Endothelial cell (in vitro differentiated cells): ENCODE results near the gene THOC6. TPM values are rescaled to one million over a fixed set of nuclear protein-coding genes. Genes with fewer than 3 reads are reported as not detected.

ENCODE experiments used
- DNase-seq: peaks from one replicate; pipeline ENCODE4 v3.0.0; 2021; ENCODE audit warnings: low spot score
- H3K27ac Mint-ChIP-seq: one replicate; pipeline ENCODE4 v1.8.0; 2021; ENCODE audit warnings: mixed read lengths, inconsistent platforms; ENCODE audit not compliant: unreplicated experiment
- H3K27me3 Mint-ChIP-seq: one replicate; pipeline ENCODE4 v1.8.0; 2021; ENCODE audit warnings: mild to moderate bottlenecking, moderate library complexity, mixed read lengths, inconsistent platforms; ENCODE audit not compliant: unreplicated experiment
- H3K36me3 Mint-ChIP-seq: one replicate; pipeline ENCODE4 v1.8.0; 2021; ENCODE audit warnings: mild to moderate bottlenecking, low read depth, mixed read lengths, inconsistent platforms; ENCODE audit not compliant: unreplicated experiment
- H3K4me1 Mint-ChIP-seq: one replicate; pipeline ENCODE4 v1.8.0; 2021; ENCODE audit warnings: mild to moderate bottlenecking, mixed read lengths, inconsistent platforms; ENCODE audit not compliant: unreplicated experiment
- H3K4me3 Mint-ChIP-seq: one replicate; pipeline ENCODE4 v1.8.0; 2021; ENCODE audit warnings: mild to moderate bottlenecking, mixed read lengths, inconsistent platforms; ENCODE audit not compliant: unreplicated experiment
- H3K9me3 Mint-ChIP-seq: one replicate; pipeline ENCODE4 v1.8.0; 2021; ENCODE audit warnings: mixed read lengths, inconsistent platforms; ENCODE audit not compliant: unreplicated experiment
- total RNA-seq: library from RNA; stranded (reverse); fragmentation: NEBNext Ultra II Directional; extraction: Animal tissue kit (Norgen Biotek cat#: 25700); gene quantifications from one replicate; pipeline ENCODE4 v1.2.1, GENCODE V29; 2021; ENCODE audit not compliant: unreplicated experiment
- TF ChIP-seq, protein P1 (sequence below): fragments of 200-600 bp; sonication (generic); IDR thresholded peaks from one replicate; pipeline ENCODE4 v1.5.0; 2021; ENCODE audit warnings: antibody characterized with exemption; ENCODE audit not compliant: unreplicated experiment

THOC6 gene
- total RNA-seq, 1 donor from 2014 or later: 22.9 TPM

DNA sequence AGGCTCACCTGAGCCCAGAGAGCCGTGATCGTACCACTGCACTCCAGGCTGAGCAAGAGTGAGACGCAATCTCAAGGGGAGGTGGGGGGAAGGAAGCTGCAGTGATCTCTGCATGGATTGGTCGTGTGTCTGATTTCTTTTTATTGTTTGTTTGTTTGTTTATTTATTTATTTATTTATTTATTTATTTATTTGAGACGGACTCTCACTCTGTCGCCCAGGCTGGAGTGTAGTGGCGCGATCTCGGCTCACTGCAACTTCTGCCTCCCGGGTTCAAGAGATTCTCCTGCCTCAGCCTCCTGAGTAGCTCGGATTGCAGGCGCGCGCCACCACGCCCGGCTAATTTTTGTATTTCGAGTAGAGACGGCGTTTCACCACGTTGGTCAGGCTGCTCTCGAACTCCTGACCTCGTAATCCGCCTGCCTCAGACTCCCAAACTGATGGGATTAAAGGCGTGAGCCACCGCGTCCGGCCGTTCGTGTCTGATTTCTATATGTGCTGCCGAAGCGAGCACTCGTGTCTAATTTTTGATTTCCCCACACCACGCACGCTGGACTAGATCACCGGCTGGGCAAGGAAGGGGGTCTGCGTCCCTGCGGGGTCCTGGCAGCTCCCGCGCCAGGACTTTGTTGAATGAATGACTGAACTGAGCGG, 4.1 kb upstream of the THOC6 start:
- no peaks in the 10 kb centered on the region for H3K9me3 Mint-ChIP-seq
- H3K27me3 Mint-ChIP-seq: peaks cover 26% of the 10 kb centered on the region
- TF ChIP-seq, protein P1, sequence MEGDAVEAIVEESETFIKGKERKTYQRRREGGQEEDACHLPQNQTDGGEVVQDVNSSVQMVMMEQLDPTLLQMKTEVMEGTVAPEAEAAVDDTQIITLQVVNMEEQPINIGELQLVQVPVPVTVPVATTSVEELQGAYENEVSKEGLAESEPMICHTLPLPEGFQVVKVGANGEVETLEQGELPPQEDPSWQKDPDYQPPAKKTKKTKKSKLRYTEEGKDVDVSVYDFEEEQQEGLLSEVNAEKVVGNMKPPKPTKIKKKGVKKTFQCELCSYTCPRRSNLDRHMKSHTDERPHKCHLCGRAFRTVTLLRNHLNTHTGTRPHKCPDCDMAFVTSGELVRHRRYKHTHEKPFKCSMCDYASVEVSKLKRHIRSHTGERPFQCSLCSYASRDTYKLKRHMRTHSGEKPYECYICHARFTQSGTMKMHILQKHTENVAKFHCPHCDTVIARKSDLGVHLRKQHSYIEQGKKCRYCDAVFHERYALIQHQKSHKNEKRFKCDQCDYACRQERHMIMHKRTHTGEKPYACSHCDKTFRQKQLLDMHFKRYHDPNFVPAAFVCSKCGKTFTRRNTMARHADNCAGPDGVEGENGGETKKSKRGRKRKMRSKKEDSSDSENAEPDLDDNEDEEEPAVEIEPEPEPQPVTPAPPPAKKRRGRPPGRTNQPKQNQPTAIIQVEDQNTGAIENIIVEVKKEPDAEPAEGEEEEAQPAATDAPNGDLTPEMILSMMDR: no peak
- DNase-seq: no peak
- peaks cover 4% of the 10 kb centered on the region for H3K36me3 Mint-ChIP-seq
- no peak overlapping the region for H3K27ac Mint-ChIP-seq
- peaks cover 26% of the 10 kb centered on the region for H3K4me1 Mint-ChIP-seq
- peak overlapping the region; percentile 77 for H3K4me3 Mint-ChIP-seq

DNA sequence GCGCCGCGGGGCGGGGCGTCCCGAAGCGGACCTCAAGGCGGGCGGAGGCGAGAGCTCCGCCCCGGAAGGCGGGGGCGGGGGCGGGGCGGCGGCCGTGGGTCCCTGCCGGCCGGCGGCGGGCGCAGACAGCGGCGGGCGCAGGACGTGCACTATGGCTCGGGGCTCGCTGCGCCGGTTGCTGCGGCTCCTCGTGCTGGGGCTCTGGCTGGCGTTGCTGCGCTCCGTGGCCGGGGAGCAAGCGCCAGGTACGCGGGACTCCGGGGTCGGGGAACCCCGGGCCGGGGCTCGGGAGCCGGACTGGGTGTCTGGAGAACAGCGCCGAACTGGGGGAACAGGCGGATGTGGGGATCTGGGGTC, 3.6 kb upstream of the THOC6 start, which contains the start of gene TNFRSF12A:
TSS of gene TNFRSF12A (plus strand) at position 122 of the 357 bp plus-strand sequence. CDS start at position 152, 30 bp downstream.
- H3K27me3 Mint-ChIP-seq: peaks cover 26% of the 10 kb centered on the region
- H3K27ac Mint-ChIP-seq: no peak within 1 kb of the TSS
- peaks cover 26% of the 10 kb centered on the region for H3K4me1 Mint-ChIP-seq
- no peaks in the 10 kb centered on the region for H3K9me3 Mint-ChIP-seq
- H3K4me3 Mint-ChIP-seq: peak within 1 kb of the TSS; percentile 77
- no peaks in the 10 kb centered on the region for H3K36me3 Mint-ChIP-seq
- DNase-seq: peak; percentile 72
- TF ChIP-seq, protein P1: no peak

DNA sequence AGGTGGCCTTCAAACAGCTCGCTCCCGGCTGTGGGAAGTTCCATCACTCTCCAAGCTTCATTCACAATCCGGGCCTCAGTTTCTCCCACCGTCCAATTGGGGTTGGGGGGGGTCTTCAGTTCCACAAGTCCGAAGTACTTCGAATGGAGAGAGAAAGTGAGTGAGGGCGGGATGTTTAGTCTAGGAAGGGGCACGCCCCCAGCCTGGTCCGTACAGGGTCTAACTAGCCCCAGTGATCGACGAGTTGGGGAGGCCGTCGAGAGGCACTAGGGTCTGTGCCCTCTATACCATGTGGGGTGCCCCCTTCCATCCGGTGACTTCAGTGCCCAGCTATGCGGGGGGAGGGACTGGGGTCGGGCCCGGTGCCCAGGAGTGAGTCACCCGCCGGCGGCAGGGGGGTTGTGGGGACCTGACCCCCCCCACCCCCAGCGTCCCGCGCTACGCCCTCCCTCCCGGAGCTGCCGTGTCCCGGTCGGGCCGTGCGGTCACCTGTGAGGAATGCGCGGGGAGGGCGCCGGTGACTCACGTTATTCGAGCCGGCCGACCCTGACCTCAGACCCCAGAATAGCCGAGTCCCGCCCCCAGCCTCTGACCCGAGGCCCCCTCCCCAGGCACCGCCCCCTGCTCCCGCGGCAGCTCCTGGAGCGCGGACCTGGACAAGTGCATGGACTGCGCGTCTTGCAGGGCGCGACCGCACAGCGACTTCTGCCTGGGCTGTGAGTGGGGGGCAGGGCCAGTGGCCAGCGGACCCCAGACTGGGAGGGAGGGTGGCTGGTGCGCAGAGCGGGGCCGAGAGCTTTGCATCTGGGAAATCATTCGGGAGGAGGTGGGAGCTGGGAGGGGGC, 3.0 kb upstream of the THOC6 start:
- DNase-seq: no peak
- H3K27me3 Mint-ChIP-seq: peaks cover 25% of the 10 kb centered on the region
- no peaks in the 10 kb centered on the region for H3K36me3 Mint-ChIP-seq
- H3K9me3 Mint-ChIP-seq: no peaks in the 10 kb centered on the region
- TF ChIP-seq, protein P1: no peak
- no peak overlapping the region for H3K27ac Mint-ChIP-seq
- H3K4me1 Mint-ChIP-seq: peaks cover 26% of the 10 kb centered on the region
- peak overlapping the region; percentile 65 for H3K4me3 Mint-ChIP-seq

DNA sequence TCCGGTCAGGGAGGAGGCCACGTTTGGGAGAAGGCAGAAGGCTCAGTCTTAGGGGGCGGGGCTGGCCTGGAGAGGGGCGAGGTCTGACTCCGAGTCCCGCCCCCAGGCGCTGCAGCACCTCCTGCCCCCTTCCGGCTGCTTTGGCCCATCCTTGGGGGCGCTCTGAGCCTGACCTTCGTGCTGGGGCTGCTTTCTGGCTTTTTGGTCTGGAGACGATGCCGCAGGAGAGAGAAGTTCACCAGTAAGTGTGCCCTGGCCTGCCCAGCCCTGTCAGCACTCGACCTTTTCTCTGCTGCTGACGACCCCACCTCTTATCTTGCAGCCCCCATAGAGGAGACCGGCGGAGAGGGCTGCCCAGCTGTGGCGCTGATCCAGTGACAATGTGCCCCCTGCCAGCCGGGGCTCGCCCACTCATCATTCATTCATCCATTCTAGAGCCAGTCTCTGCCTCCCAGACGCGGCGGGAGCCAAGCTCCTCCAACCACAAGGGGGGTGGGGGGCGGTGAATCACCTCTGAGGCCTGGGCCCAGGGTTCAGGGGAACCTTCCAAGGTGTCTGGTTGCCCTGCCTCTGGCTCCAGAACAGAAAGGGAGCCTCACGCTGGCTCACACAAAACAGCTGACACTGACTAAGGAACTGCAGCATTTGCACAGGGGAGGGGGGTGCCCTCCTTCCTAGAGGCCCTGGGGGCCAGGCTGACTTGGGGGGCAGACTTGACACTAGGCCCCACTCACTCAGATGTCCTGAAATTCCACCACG, 2.2 kb upstream of the THOC6 start:
- TF ChIP-seq, protein P1: no peak
- H3K9me3 Mint-ChIP-seq: no peaks in the 10 kb centered on the region
- H3K27ac Mint-ChIP-seq: no peak overlapping the region
- H3K4me3 Mint-ChIP-seq: peak overlapping the region; percentile 65
- H3K36me3 Mint-ChIP-seq: peaks cover under 1% of the 10 kb centered on the region
- H3K4me1 Mint-ChIP-seq: peaks cover 24% of the 10 kb centered on the region
- peaks cover 27% of the 10 kb centered on the region for H3K27me3 Mint-ChIP-seq
- peak; percentile 68 for DNase-seq
